ENCODE data around the gene DOK3. TPM values are rescaled to one million over a fixed set of nuclear protein-coding genes. Genes with fewer than 3 reads are reported as not detected.

DOK3 gene
- total and polyA plus RNA-seq, 10 of the 15 experiments (the other 5 are each of a cell fraction or from before 2014, with no cell fraction given): 6.6 to 107 (median 52.1) TPM

DNA sequence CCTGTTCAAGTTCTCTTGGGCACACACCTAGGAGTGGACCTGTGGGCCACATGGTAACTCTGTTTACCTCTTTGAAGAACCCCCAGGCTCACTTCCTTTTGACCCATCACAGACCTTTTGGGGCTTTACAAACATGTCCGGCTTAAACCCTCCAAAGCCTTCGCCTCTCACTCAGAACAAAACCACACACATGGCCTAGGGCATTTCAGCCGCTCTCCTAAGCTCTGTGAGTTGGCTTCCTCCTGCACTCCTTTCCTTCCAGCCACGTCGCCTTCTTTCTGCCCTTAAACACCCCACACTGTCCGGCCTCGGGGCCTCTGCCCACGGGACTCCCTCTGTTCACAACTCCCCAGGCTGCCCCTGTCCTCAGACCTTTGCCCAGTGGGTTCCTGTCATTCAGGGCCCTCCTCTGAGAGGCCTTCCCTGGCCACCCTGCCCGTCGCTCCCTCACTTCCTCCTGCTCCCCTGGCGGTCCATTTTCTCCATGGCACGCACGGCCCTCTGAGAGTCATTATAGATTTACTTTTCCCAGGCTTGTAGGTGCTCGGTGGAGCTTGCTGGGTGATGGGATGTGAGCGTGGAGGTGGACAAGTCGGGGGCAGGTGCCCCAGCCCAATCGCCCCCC, 1.9 kb downstream of the DOK3 start:
- H3K4me1 ChIP-seq (ENCODE audit: control insufficient read depth, insufficient read depth, low read length): peaks cover 50% of the 10 kb centered on the region
- BruUV-seq (replicated peaks): no TSS peak
- peak overlapping the region; percentile 97 for H3K4me2 ChIP-seq (ENCODE audit: control insufficient read depth, insufficient read depth)
- DNase-seq (ENCODE audit: low read depth, low spot score) (no peak), ATAC-seq (peak; percentile 31), FAIRE-seq (peak; percentile 91)
- ChIA-PET CTCF (interaction anchor here (1.0 to 6.2 kb wide), 9 partner anchors 10 to 198 kb away, joined by 3 to 38 read pairs (median 17); partner anchors contain the start of gene PDLIM7), RAD21 (ENCODE audit: unreplicated experiment) (interaction anchor here (1.0 to 3.4 kb wide), 9 partner anchors 10 to 198 kb away, joined by 3 to 17 read pairs (median 5); partner anchors contain the start of genes PDLIM7 and TMED9), SMC1A (ENCODE audit: uncharacterized antibody, unreplicated experiment) (interaction anchor here (0.8 to 2.4 kb wide), 9 partner anchors 10 to 198 kb away, joined by 3 to 10 read pairs (median 5); partner anchors contain the start of gene PDLIM7), POLR2A (interaction anchor here (0.7 to 3.5 kb wide), 8 partner anchors 9 to 195 kb away, joined by 3 to 19 read pairs (median 4); partner anchors contain the start of genes DDX41 and PDLIM7)
- no peaks in the 10 kb centered on the region for H4K20me1 ChIP-seq (ENCODE audit: control insufficient read depth, insufficient read depth)
- intact Hi-C loops (cut with micrococcal nuclease; ENCODE audit: unreplicated experiment): loop anchor here (5.0 to 10.0 kb wide), 2 partner anchors 95 to 393 kb away; partner anchors contain the start of gene B4GALT7
- no peak overlapping the region; the same call in 1 of the 2 replicates for H2AFZ ChIP-seq (ENCODE audit: control insufficient read depth, low read depth, low read length)
- H3K36me3 ChIP-seq (ENCODE audit: control insufficient read depth in 2 of 2, insufficient read depth in 2 of 2, low read length in 1 of 2): peaks cover 13 to 34% of the 10 kb centered on the region in 2 experiments; a peak in 3 of 4 replicates
- H3K27me3 ChIP-seq (replicated peaks in 1 of 2; ENCODE audit: control insufficient read depth in 2 of 2, insufficient read depth in 2 of 2, low read length in 1 of 2): no peaks in the 10 kb centered on the region
- in situ Hi-C loops (cut with MboI): no loop called here
- H3K4me3 ChIP-seq: peak overlapping the region; percentile 87
- peaks cover 35% of the 10 kb centered on the region for H3K79me2 ChIP-seq (ENCODE audit: control insufficient read depth, insufficient read depth, low read length)
- 11% methylated on average over 17 of the region's 17 CpGs for WGBS (ENCODE audit: insufficient coverage, insufficient replicate concordance, low lambda C conversion rate, missing lambda C conversion rate)
- peak overlapping the region; percentile 87 for H3K27ac ChIP-seq (ENCODE audit: control insufficient read depth, insufficient read depth)
- H3K9ac ChIP-seq (ENCODE audit: control insufficient read depth, insufficient read depth, low read length): peak overlapping the region; percentile 90
- no peaks in the 10 kb centered on the region for H3K9me3 ChIP-seq (replicated peaks; ENCODE audit: control insufficient read depth, insufficient read depth, low read length)
- TF ChIP-seq POLR2A (IDR thresholded peaks at IDR 0.05; ENCODE audit: low read depth, low read length) (no peak), SPI1 (IDR thresholded peaks at IDR 0.05; ENCODE audit: borderline replicate concordance, insufficient read depth, low read depth, low read length) (peak; percentile 15; the same call in 1 of the 2 replicates), STAT3 (IDR thresholded peaks at IDR 0.05; ENCODE audit: low read depth, low read length) (no peak), ZNF622 (IDR thresholded peaks at IDR 0.05) (no peak), SREBF1 (IDR thresholded peaks at IDR 0.05; ENCODE audit: low read length) (no peak), MXI1 (IDR thresholded peaks at IDR 0.05; ENCODE audit: low read depth, low read length) (peak; percentile 47; the same call in 1 of the 2 replicates), SREBF2 (IDR thresholded peaks at IDR 0.05; ENCODE audit: low read length) (no peak), FOS (IDR thresholded peaks at IDR 0.05; ENCODE audit: borderline replicate concordance, extremely low read depth, insufficient read length) (no peak), EZH2 (IDR thresholded peaks at IDR 0.05; ENCODE audit: borderline replicate concordance, control insufficient read depth, low read depth, low read length) (no peak), MEF2A (IDR thresholded peaks at IDR 0.05; ENCODE audit: insufficient read depth, low read depth, low read length) (no peak), RB1 (IDR thresholded peaks at IDR 0.05; ENCODE audit: borderline replicate concordance) (no peak), CBX5 (IDR thresholded peaks at IDR 0.05; ENCODE audit: low read depth) (no peak), BRCA1 (IDR thresholded peaks at IDR 0.05; ENCODE audit: low read depth, low read length) (no peak)
- TF ChIP-seq, protein P1, sequence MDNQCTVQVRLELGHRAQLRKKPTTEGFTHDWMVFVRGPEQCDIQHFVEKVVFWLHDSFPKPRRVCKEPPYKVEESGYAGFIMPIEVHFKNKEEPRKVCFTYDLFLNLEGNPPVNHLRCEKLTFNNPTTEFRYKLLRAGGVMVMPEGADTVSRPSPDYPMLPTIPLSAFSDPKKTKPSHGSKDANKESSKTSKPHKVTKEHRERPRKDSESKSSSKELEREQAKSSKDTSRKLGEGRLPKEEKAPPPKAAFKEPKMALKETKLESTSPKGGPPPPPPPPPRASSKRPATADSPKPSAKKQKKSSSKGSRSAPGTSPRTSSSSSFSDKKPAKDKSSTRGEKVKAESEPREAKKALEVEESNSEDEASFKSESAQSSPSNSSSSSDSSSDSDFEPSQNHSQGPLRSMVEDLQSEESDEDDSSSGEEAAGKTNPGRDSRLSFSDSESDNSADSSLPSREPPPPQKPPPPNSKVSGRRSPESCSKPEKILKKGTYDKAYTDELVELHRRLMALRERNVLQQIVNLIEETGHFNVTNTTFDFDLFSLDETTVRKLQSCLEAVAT (IDR thresholded peaks at IDR 0.05): no peak
- TF ChIP-seq, protein P2, sequence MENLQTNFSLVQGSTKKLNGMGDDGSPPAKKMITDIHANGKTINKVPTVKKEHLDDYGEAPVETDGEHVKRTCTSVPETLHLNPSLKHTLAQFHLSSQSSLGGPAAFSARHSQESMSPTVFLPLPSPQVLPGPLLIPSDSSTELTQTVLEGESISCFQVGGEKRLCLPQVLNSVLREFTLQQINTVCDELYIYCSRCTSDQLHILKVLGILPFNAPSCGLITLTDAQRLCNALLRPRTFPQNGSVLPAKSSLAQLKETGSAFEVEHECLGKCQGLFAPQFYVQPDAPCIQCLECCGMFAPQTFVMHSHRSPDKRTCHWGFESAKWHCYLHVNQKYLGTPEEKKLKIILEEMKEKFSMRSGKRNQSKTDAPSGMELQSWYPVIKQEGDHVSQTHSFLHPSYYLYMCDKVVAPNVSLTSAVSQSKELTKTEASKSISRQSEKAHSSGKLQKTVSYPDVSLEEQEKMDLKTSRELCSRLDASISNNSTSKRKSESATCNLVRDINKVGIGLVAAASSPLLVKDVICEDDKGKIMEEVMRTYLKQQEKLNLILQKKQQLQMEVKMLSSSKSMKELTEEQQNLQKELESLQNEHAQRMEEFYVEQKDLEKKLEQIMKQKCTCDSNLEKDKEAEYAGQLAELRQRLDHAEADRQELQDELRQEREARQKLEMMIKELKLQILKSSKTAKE (IDR thresholded peaks at IDR 0.05; ENCODE audit: low read depth, poor library complexity, severe bottlenecking): no peak
- TF ChIP-seq, protein P3, sequence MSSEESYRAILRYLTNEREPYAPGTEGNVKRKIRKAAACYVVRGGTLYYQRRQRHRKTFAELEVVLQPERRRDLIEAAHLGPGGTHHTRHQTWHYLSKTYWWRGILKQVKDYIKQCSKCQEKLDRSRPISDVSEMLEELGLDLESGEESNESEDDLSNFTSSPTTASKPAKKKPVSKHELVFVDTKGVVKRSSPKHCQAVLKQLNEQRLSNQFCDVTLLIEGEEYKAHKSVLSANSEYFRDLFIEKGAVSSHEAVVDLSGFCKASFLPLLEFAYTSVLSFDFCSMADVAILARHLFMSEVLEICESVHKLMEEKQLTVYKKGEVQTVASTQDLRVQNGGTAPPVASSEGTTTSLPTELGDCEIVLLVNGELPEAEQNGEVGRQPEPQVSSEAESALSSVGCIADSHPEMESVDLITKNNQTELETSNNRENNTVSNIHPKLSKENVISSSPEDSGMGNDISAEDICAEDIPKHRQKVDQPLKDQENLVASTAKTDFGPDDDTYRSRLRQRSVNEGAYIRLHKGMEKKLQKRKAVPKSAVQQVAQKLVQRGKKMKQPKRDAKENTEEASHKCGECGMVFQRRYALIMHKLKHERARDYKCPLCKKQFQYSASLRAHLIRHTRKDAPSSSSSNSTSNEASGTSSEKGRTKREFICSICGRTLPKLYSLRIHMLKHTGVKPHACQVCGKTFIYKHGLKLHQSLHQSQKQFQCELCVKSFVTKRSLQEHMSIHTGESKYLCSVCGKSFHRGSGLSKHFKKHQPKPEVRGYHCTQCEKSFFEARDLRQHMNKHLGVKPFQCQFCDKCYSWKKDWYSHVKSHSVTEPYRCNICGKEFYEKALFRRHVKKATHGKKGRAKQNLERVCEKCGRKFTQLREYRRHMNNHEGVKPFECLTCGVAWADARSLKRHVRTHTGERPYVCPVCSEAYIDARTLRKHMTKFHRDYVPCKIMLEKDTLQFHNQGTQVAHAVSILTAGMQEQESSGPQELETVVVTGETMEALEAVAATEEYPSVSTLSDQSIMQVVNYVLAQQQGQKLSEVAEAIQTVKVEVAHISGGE (CRISPR knock-in tag; IDR thresholded peaks at IDR 0.05): no peak

Measured in GM12878 (cell line).